ENCODE data around the gene DUOXA1.
A peak's percentile ranks its signal among the peaks of the same experiment; 100 is the strongest.
"Not testable (repeated sequence)": the region's sequence is repeated elsewhere in the genome, so short reads cannot be mapped to it uniquely, and the experiment has no call there.

The DUOXA1 gene

DNA sequence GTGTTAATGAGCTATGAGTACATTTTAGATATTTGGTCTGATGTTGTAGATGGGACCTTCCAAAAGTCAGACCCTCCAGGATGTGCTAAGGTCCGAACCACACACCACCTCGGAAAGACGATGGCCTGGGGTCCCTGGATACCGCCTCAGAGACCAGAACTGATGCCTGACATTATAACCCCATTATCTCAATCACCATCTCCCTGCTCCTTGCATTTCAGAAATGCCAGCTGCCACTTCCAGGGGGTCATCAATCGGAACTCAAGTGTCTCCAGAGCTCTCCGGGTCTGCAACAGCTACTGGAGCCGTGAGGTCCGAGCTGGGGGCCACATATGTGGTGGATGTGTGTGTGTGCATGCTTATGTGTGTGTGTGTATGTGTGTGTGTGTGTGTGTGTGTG, 8.0 kb upstream of the DUOXA1 start:
- Histone ChIP-seq H3K9me3 (ENCODE audit: low read length) (no peaks in the 10 kb centered on the region), H3K4me3 (ENCODE audit: low read depth in 1 of 2, low read length in 2 of 2) (no peak overlapping the region), H3K9ac (ENCODE audit: low read length) (no peak overlapping the region), H3K36me3 (ENCODE audit: insufficient read depth, low read length) (no peaks in the 10 kb centered on the region), H3K27me3 (ENCODE audit: control insufficient read depth in 1 of 2, insufficient read depth in 2 of 2, low read length in 2 of 2) (peaks cover 25 to 34% of the 10 kb centered on the region in 2 donors), H3K4me1 (ENCODE audit: insufficient read depth, low read length) (no peaks in the 10 kb centered on the region), H3K27ac (ENCODE audit: low read depth, low read length) (no peak overlapping the region)

DNA sequence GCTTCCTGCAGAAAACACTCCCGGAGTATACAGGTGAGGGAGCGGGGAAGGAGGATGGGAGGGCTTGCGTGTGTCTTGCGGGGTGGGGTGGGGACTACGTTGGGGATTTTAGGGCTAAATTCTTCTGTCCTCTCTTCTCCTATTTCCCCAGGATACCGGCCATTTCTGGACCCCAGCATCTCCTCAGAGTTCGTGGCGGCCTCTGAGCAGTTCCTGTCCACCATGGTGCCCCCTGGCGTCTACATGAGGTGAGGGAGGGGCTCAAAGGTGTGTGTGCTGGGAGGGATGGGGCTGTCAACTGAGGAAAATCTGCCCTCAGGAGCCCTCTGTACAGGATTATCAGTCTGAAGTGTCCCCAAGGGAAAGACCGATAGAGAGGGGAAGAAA, 6.7 kb upstream of the DUOXA1 start:
- H3K9me3 ChIP-seq (ENCODE audit: low read length), result no peaks in the 10 kb centered on the region
- H3K4me1 ChIP-seq (ENCODE audit: insufficient read depth, low read length), result no peaks in the 10 kb centered on the region
- peaks cover 25 to 33% of the 10 kb centered on the region in 2 donors for H3K27me3 ChIP-seq (ENCODE audit: control insufficient read depth in 1 of 2, insufficient read depth in 2 of 2, low read length in 2 of 2)
- H3K4me3 ChIP-seq (ENCODE audit: low read depth in 1 of 2, low read length in 2 of 2), result no peak overlapping the region
- no peak overlapping the region for H3K9ac ChIP-seq (ENCODE audit: low read length)
- H3K36me3 ChIP-seq (ENCODE audit: insufficient read depth, low read length), result no peaks in the 10 kb centered on the region
- H3K27ac ChIP-seq (ENCODE audit: low read depth, low read length), result no peak overlapping the region

DNA sequence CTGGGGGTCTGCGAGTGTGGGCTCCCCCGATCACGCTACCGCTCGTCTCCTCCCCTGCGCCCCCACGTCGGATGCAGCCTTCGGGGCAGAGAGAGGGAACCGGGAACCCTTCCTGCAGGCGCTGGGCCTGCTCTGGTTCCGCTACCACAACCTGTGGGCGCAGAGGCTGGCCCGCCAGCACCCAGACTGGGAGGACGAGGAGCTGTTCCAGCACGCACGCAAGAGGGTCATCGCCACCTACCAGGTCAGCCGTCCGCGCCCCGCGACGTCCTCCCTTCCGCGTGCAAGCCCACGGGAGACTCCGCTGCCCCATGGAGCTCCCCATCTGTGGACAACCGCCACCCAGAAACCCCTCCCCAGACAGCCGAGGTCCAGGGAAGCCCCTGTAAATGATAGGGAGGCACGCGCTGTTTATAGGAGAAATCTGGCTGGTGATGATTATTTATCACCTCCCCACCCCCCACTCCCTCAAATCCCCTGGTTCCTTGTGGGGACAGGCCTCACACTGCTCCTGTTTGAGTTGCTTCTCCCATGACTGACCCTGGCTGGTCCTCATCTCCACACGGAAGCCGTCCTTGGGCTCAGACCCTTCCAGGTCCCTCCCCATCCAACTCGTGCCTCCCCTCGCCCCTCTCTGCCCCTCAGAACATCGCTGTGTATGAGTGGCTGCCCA, 6.2 kb upstream of the DUOXA1 start:
- not testable (repeated sequence) for H3K27ac ChIP-seq (ENCODE audit: low read depth, low read length); H3K4me1 ChIP-seq (ENCODE audit: insufficient read depth, low read length); H3K36me3 ChIP-seq (ENCODE audit: insufficient read depth, low read length); H3K4me3 ChIP-seq (ENCODE audit: low read depth in 1 of 2, low read length in 2 of 2); H3K9me3 ChIP-seq (ENCODE audit: low read length); H3K9ac ChIP-seq (ENCODE audit: low read length)
- H3K27me3 ChIP-seq (ENCODE audit: control insufficient read depth in 1 of 2, insufficient read depth in 2 of 2, low read length in 2 of 2), result peaks cover 27 to 39% of the 10 kb centered on the region in 2 donors

DNA sequence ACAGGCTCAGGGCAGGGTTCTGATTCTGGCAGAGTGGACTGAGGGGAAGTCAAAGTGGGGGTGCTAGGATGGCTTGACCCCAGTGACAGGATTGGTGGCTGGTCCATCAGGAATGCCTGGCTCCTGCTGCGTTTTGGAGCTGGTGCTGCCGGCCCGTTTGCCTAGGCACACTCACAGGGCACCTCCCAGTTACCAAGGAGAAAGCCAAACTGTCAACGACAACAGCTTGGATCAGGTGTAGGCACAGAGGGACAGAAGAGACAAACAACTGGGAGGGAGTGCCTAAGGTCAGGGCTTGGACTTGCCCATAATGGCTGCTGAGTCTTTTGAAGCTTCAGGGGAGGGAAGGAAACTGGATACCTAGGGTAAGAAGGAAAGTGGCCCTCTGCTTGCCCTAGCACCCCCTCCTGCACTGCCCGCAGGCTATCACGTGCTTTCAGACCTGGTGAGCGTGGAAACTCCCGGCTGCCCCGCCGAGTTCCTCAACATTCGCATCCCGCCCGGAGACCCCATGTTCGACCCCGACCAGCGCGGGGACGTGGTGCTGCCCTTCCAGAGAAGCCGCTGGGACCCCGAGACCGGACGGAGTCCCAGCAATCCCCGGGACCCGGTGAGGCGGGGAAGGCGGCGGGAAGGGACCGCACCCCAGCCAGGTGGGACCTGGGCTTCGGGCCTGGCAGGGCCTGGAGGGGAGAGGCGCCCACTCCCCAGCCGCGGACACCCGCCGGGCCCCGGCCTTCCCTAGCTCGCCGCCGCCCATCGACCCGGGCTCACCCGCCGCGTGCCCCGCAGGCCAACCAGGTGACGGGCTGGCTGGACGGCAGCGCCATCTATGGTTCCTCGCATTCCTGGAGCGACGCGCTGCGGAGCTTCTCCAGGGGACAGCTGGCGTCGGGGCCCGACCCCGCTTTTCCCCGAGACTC, 5.3 kb upstream of the DUOXA1 start:
- Histone ChIP-seq H3K36me3 (ENCODE audit: insufficient read depth, low read length) (no peaks in the 10 kb centered on the region), H3K9ac (ENCODE audit: low read length) (no peak overlapping the region), H3K27me3 (ENCODE audit: control insufficient read depth in 1 of 2, insufficient read depth in 2 of 2, low read length in 2 of 2) (peaks cover 35 to 48% of the 10 kb centered on the region in 2 donors), H3K9me3 (ENCODE audit: low read length) (no peaks in the 10 kb centered on the region), H3K4me3 (ENCODE audit: low read depth in 1 of 2, low read length in 2 of 2) (no peak overlapping the region), H3K4me1 (ENCODE audit: insufficient read depth, low read length) (no peaks in the 10 kb centered on the region), H3K27ac (ENCODE audit: low read depth, low read length) (no peak overlapping the region)

DNA sequence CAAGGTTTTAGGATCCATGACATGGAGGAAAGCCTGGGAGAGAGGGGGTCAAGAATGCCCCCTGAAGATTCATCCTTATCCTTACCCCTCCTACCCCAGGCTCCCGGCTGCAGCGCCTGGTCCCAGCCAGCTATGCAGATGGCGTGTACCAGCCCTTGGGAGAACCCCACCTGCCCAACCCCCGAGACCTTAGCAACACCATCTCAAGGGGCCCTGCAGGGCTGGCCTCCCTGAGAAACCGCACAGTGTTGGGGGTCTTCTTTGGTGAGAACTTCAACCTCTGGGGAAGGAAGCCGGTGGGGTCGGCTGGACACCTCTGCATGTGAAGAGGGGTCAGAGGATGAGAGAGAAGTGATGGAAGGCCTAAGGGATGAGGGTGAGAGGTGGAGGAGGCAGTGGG, 4.4 kb upstream of the DUOXA1 start:
- Histone ChIP-seq H3K27ac (ENCODE audit: low read depth, low read length) (no peak overlapping the region), H3K4me1 (ENCODE audit: insufficient read depth, low read length) (no peaks in the 10 kb centered on the region), H3K9ac (ENCODE audit: low read length) (no peak overlapping the region), H3K9me3 (ENCODE audit: low read length) (no peaks in the 10 kb centered on the region), H3K4me3 (ENCODE audit: low read depth in 1 of 2, low read length in 2 of 2) (no peak overlapping the region), H3K36me3 (ENCODE audit: insufficient read depth, low read length) (no peaks in the 10 kb centered on the region), H3K27me3 (ENCODE audit: control insufficient read depth in 1 of 2, insufficient read depth in 2 of 2, low read length in 2 of 2) (peaks cover 36 to 57% of the 10 kb centered on the region in 2 donors)

DNA sequence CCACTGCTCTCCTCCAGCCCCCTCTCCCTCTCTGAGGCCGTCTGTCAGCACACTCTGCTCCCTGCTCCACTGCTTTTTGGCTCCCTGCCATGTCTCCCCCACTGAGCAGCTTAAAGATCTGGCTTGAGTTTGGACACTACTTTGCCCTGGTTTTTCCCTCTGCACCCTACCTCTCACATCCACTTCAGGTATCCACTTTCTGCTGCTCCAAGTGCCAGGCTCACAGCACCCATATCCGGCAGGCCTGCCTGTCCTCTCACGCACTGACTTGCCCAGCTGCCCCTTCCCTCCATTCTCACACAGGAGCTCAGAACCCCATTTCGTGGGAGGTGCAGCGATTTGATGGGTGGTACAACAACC, 3.9 kb upstream of the DUOXA1 start:
- Histone ChIP-seq H3K4me3 (ENCODE audit: low read depth in 1 of 2, low read length in 2 of 2) (no peak overlapping the region), H3K27ac (ENCODE audit: low read depth, low read length) (no peak overlapping the region), H3K9ac (ENCODE audit: low read length) (no peak overlapping the region), H3K27me3 (ENCODE audit: control insufficient read depth in 1 of 2, insufficient read depth in 2 of 2, low read length in 2 of 2) (peaks cover 41 to 62% of the 10 kb centered on the region in 2 donors), H3K4me1 (ENCODE audit: insufficient read depth, low read length) (no peaks in the 10 kb centered on the region), H3K36me3 (ENCODE audit: insufficient read depth, low read length) (no peaks in the 10 kb centered on the region), H3K9me3 (ENCODE audit: low read length) (no peaks in the 10 kb centered on the region)

DNA sequence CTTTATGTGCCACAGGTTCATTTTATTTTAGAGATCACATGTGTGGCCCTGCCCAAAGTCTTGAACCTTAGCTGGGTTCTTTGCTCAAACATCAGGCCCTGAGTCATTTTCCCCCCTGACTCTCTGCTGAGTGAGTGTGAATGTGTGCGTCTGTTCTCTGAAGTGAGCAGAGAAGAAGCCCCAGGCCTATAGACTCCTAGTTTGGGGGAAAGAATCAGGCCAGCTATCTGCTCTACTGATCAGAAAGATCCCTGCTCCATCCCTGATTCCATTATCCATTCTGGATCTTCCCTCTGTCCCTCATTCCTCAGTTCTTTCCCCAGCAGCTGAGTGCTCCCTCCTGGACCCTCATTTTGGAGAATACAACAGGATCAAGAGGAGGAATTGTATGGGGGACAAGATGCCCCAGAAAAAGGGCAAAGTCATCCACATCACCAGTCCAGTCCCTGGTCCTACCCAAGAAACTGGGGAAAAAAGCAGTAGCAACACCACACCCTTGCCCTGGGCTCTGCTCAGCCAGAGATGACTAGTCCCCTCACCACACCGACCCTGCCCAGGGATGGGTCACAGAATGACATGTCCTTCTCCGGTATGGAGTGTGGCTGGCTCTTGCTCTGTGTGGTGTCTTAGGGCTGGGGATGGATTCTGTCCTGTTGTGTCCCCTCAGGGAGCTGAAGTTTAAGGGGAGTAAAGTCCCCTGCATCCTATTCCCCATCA, 3.3 kb upstream of the DUOXA1 start:
- Histone ChIP-seq H3K9ac (ENCODE audit: low read length) (no peak overlapping the region), H3K27me3 (ENCODE audit: control insufficient read depth in 1 of 2, insufficient read depth in 2 of 2, low read length in 2 of 2) (peaks cover 47 to 66% of the 10 kb centered on the region in 2 donors), H3K27ac (ENCODE audit: low read depth, low read length) (no peak overlapping the region), H3K36me3 (ENCODE audit: insufficient read depth, low read length) (no peaks in the 10 kb centered on the region), H3K9me3 (ENCODE audit: low read length) (no peaks in the 10 kb centered on the region), H3K4me1 (ENCODE audit: insufficient read depth, low read length) (no peaks in the 10 kb centered on the region), H3K4me3 (ENCODE audit: low read depth in 1 of 2, low read length in 2 of 2) (no peak overlapping the region)

DNA sequence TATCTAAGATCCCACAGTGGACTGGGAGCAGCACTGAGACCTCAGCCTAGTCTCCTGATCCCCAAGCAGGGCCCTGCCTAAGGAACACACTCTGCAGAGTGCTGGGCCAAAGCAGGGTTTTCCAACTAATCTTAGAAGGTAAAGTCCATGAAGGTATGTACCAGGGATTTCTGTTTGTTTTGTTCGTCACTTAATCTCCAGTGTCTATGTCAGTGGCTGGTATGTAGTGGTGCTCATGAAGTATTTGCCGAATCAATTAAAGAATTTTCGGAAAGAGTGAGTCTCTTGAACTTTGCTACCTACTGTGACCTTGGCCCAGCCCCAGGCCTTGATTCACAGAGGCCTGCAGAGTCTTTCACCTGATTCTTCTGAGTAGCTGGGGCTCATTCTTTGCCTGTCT, 1.8 kb upstream of the DUOXA1 start:
- no peak overlapping the region for H3K9ac ChIP-seq (ENCODE audit: low read length)
- no peaks in the 10 kb centered on the region for H3K36me3 ChIP-seq (ENCODE audit: insufficient read depth, low read length)
- no peak overlapping the region for H3K4me3 ChIP-seq (ENCODE audit: low read depth in 1 of 2, low read length in 2 of 2)
- no peak overlapping the region for H3K27ac ChIP-seq (ENCODE audit: low read depth, low read length)
- H3K4me1 ChIP-seq (ENCODE audit: insufficient read depth, low read length), result no peaks in the 10 kb centered on the region
- H3K9me3 ChIP-seq (ENCODE audit: low read length), result no peaks in the 10 kb centered on the region
- H3K27me3 ChIP-seq (ENCODE audit: control insufficient read depth in 1 of 2, insufficient read depth in 2 of 2, low read length in 2 of 2), result peaks cover 44 to 70% of the 10 kb centered on the region in 2 donors

DNA sequence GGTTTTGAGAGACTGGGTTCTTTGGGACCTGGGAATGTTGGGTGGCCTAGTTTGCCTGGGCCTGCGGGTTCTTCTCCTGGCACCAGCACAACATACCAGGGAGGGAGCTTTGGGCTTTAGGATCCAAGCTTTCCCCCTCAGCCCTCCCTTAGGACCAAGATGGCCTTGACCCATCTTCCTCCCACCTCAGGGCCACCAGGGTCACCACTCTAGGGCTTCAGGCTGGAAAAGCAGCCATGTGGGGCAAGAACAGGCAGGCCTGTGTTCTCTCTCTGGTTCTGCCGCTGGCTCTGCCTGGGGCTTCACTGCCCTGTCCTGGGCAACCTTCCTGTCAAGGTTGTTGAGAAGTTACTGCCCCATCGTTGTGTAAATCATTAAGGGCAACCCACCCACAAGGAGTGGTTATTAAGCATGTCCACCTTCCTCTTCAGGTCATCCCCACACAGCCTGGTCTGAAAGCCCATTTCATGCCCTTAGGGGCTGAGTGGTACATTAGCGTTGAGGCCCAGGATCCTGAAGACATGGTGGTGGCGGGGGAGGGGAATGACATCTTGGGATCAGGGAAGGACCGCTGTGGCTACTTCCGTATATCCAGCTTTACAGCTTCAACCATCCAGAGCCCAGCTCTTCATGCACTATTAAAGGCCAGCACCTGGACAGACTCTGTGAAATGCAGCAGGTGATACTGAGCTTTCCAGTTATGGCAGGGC, 767 bp upstream of the DUOXA1 start:
- no peak overlapping the region for H3K9ac ChIP-seq (ENCODE audit: low read length)
- H3K9me3 ChIP-seq (ENCODE audit: low read length), result no peaks in the 10 kb centered on the region
- H3K36me3 ChIP-seq (ENCODE audit: insufficient read depth, low read length), result no peaks in the 10 kb centered on the region
- H3K27ac ChIP-seq (ENCODE audit: low read depth, low read length), result no peak overlapping the region
- no peaks in the 10 kb centered on the region for H3K4me1 ChIP-seq (ENCODE audit: insufficient read depth, low read length)
- no peak overlapping the region for H3K4me3 ChIP-seq (ENCODE audit: low read depth in 1 of 2, low read length in 2 of 2)
- peaks cover 40 to 62% of the 10 kb centered on the region in 2 donors for H3K27me3 ChIP-seq (ENCODE audit: control insufficient read depth in 1 of 2, insufficient read depth in 2 of 2, low read length in 2 of 2)

DNA sequence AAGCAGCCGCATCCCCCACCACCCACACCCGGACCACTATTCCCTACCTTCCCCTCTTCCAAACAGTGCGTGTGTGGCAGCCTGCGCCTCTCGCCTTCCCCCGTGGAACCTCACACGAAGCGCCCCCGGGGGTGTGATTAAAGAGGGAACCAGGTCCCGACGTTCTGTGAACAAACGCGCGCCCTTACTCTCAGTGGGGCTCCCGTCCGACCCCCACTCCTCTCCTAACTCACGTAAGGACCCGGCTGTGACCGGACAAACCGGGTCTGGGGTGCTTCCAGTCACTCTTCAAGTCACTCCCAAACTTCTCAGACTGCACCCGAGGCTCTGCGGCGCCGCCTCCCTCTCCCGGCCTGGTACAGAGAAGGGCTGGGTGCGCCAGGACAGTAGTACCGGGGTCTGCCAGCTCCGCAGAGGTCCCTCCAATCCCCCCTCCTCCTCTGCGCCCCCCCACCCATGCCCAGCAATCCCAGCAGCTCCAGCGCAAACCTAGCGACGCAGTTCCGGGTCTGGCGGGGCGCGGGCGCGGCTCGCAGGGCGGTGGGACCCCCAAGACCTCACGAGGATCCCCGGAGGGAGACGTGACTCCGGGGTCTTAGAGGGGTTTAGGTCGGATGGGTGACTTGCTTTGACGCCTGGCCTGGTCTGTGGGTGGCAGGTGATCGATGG, 574 bp downstream of the DUOXA1 start:
- peak overlapping the region; percentile 4 to 35 for H3K4me3 ChIP-seq (ENCODE audit: low read depth in 1 of 2, low read length in 2 of 2)
- no peak overlapping the region for H3K9ac ChIP-seq (ENCODE audit: low read length)
- peaks cover 31 to 49% of the 10 kb centered on the region in 2 donors for H3K27me3 ChIP-seq (ENCODE audit: control insufficient read depth in 1 of 2, insufficient read depth in 2 of 2, low read length in 2 of 2)
- no peaks in the 10 kb centered on the region for H3K4me1 ChIP-seq (ENCODE audit: insufficient read depth, low read length)
- no peaks in the 10 kb centered on the region for H3K36me3 ChIP-seq (ENCODE audit: insufficient read depth, low read length)
- H3K9me3 ChIP-seq (ENCODE audit: low read length), result no peaks in the 10 kb centered on the region
- H3K27ac ChIP-seq (ENCODE audit: low read depth, low read length), result no peak overlapping the region
